Stimulated activated CD8-positive, alpha-beta memory T cell treated with anti-CD3 and anti-CD28 coated beads, Interleukin-12 subunit alpha, Interleukin-12 subunit beta, amount 100 ng/mL, for 24 hours (primary cell): ENCODE data around the gene KRIT1.
A peak's percentile ranks its signal among the peaks of the same experiment; 100 is the strongest.
"Not testable (repeated sequence)": the region's sequence is repeated elsewhere in the genome, so short reads cannot be mapped to it uniquely, and the experiment has no call there.

Experiments
- DNase-seq: peaks from one replicate; pipeline ENCODE4 v3.0.0-alpha.2; 2020; ENCODE audit errors: extremely low read depth

Gene KRIT1

GRCh38 chr7:92245487-92246359 is at the start of gene KRIT1, which contains the start of gene ANKIB1:
KRIT1 (minus strand) TSS chr7:92245914; CDS start chr7:92242135, 3,779 bp downstream.
ANKIB1 (plus strand) TSS chr7:92245974; CDS start chr7:92294979, 49,005 bp downstream.
- peak; percentile 74 for DNase-seq

GRCh38 chr7:92295391-92295790 is 49.7 kb upstream of the KRIT1 start:
- no peak for DNase-seq

GRCh38 chr7:92293896-92294590 is 48.3 kb upstream of the KRIT1 start:
- DNase-seq: no peak

DNA sequence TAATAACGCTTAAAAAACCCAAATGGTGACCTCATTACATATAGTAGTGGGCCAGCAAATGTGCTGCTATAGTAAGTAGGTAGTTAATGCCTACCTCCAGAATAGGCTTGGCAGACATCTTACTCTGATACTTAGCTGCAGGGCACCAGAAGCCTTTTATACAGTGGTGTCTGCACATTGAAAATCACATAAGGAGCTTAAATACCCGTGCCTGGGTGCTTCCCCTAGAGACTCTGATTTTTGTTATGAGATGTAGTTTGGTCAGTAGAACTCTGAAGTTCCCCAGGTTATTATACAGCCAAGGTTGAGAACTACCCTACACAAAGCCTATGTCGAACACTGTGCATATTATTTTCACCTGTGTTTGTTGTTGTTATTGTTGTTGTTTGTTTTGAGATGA is 47.3 kb upstream of the KRIT1 start:
- no peak for DNase-seq

DNA sequence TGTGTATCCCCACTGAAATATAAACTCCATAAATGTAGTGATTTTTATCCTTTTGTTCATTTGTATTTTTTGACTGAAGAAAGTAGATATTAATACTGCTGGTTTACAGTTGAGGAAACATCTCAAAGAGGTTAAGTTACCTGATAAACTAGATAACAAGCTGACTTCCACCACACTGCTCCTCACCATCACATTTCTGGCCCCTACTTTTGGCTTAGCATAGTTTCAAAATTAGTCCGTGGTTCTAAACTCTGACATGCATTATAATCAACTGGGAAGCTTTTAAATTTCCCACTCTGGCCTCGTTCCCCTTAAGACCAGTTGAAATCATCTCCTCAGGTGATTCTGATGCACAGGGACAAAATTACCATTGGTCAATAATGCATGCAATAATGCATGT is 43.6 kb upstream of the KRIT1 start:
- DNase-seq: no peak

- no peak for DNase-seq
Observed at GRCh38 chr7:92282930-92283329, 37.2 kb upstream of the KRIT1 start.

DNA sequence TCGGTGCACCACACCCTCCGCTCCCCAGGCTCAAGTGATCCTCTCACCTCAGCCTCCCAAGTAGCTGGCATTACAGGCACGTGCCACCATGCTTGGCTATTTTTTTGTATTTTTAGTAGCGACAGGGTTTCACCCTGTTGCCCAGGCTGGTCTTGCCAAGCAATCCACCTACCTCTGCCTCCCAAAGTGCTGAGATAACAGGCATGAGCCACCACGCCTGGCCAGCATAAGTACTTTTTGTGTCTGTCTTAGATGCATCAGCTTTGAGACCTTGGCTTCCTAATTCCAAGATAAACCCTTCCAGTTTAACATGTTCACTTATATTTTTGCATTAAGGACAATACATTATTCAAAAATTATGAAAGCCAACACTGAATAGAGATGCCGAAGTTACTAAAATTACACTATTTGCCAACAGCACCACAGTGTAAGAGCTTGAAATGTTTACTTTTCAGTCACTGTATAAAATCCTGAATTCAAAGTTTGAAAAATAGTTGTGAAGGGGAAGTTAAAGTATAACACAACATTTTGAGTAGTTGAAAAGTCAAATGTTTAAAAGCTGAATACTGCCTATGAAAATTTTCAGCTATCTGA is 36.6 kb upstream of the KRIT1 start:
- DNase-seq: no peak

- no peak for DNase-seq
Observed at GRCh38 chr7:92281031-92281430, 35.3 kb upstream of the KRIT1 start.

- DNase-seq: no peak
Observed at GRCh38 chr7:92279396-92280031, 33.8 kb upstream of the KRIT1 start.

GRCh38 chr7:92276460-92276864 is 30.7 kb upstream of the KRIT1 start:
- no peak for DNase-seq

DNA sequence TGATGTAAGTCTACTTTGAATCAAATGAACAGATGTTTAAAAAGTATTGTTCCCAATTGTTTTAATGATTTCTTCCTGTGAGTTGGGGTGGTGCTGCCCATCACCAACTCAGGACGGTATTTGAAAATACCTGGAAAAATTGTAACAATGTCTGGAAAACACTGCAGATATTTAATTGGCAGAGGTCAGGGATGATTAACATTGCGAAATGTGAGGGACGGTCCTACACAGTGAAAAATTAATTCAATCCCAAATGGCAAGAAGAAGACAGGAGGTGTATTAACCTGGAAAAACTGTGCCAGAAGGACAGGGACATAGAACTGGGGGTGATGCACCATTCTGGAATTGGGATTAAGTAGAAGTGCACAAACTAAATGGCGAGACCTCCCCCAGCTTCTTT is 29.6 kb upstream of the KRIT1 start:
- DNase-seq: no peak

DNA sequence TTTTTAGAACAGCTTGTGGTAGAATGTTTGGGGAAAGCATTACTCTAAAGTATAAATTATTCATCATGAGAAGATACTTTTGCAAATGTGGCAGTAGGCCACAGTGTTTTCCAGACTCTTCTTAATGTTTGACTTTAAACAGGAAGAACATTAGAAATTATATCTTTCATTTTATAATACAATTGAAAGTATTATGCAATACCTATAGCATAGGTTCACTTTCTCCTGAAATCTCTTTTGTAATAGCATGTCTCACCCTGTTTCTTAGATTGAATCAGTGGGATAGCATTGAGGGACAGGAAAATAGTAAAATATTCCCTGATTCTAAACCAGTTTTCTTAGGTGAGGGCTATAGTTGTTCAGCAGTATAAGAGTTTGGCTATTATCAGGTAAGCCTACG is 23.2 kb upstream of the KRIT1 start:
- DNase-seq: no peak

GRCh38 chr7:92266415-92267241 is 20.9 kb upstream of the KRIT1 start:
- DNase-seq: no peak

- no peak for DNase-seq
Observed at GRCh38 chr7:92260248-92260781, 14.6 kb upstream of the KRIT1 start.

- no peak for DNase-seq
Observed at GRCh38 chr7:92259610-92260247, 14.0 kb upstream of the KRIT1 start.

GRCh38 chr7:92259062-92259461 is 13.3 kb upstream of the KRIT1 start:
- DNase-seq: no peak

- no peak for DNase-seq
Observed at GRCh38 chr7:92255308-92255707, 9.6 kb upstream of the KRIT1 start.

GRCh38 chr7:92254800-92255199 is 9.1 kb upstream of the KRIT1 start:
- not testable (repeated sequence) for DNase-seq

GRCh38 chr7:92253251-92253650 is 7.5 kb upstream of the KRIT1 start:
- DNase-seq: no peak

DNA sequence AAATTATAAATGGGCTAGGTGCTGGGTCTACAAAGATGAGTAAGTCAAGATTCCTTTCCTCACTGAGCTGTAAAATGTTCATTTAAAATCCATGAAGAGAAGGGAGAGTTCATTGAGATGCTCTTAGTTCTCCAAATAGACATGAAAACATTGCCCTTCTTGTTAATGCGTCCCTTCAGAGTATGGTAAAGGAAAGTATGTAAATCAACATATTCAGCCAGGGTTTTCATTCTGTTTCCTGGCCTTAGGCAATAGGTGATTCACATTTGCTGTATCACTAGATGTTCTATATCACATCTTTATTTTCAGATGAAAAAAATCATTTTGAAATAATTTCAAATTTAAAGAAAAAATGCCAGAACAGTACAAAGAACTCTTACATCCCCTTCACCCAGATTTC is 5.5 kb upstream of the KRIT1 start:
- no peak for DNase-seq
